ENCODE results near the gene TPPP2. TPM values are rescaled to one million over a fixed set of nuclear protein-coding genes. Genes with fewer than 3 reads are reported as not detected.
A peak's percentile ranks its signal among the peaks of the same experiment; 100 is the strongest.

Gene TPPP2
- total and polyA plus RNA-seq, 12 donors, result 0.22 to 1.1 (median 0.62) TPM; not detected in 6

GRCh38 chr14:21024585-21025370 is 5.2 kb upstream of the TPPP2 start, which contains the start of gene NDRG2:
NDRG2 (minus strand) TSS chr14:21025061; CDS start chr14:21023315, 1,746 bp downstream.
- peak within 1 kb of the TSS; percentile 43 to 93 (median 68) for H3K27ac ChIP-seq
- H3K36me3 ChIP-seq (replicated peaks in 1 of 2), result peaks cover 0 to 23% of the 10 kb centered on the region in 2 donors
- peaks cover 36 to 50% of the 10 kb centered on the region in 2 donors for H3K4me1 ChIP-seq (replicated peaks in 1 of 2)
- TF ChIP-seq CTCF (IDR thresholded peaks at IDR 0.05) (no peak), POLR2A (IDR thresholded peaks at IDR 0.05) (peak; percentile 37 to 63)
- H3K9me3 ChIP-seq (replicated peaks in 1 of 3), result no peaks in the 10 kb centered on the region
- peak within 1 kb of the TSS; percentile 64 to 71 (median 65) for H3K4me3 ChIP-seq
- 0 to 1% (median 0%) methylated on average over 33 to 72 of the region's 72 CpGs for WGBS, 4 donors
- intact Hi-C loops (cut with DNase I), result loop anchor here in 1 of 2 donors (5.0 kb wide), 1 partner anchor 68 kb away; no protein-coding TSS in a partner anchor
- peak; percentile 79 to 91 (median 86) for DNase-seq
- no peaks in the 10 kb centered on the region for H3K27me3 ChIP-seq

GRCh38 chr14:21025371-21026273 is 4.4 kb upstream of the TPPP2 start:
- Histone ChIP-seq H3K9me3 (replicated peaks in 1 of 3) (no peaks in the 10 kb centered on the region), H3K4me3 (peak overlapping the region; percentile 33 to 71 (median 50)), H3K36me3 (replicated peaks in 1 of 2) (peaks cover 0 to 14% of the 10 kb centered on the region in 2 donors), H3K4me1 (replicated peaks in 1 of 2) (peaks cover 36 to 49% of the 10 kb centered on the region in 2 donors), H3K27me3 (no peaks in the 10 kb centered on the region), H3K27ac (peak overlapping the region; percentile 43 to 93 (median 68))
- peak; percentile 47 to 87 (median 74) for DNase-seq
- 4 to 13% (median 8%) methylated on average over 15 to 58 of the region's 58 CpGs for WGBS, 4 donors
- intact Hi-C loops (cut with DNase I), result no loop called here
- TF ChIP-seq CTCF (IDR thresholded peaks at IDR 0.05) (no peak), POLR2A (IDR thresholded peaks at IDR 0.05) (no peak)

GRCh38 chr14:21026274-21026987 is 3.6 kb upstream of the TPPP2 start:
- intact Hi-C loops (cut with DNase I), result no loop called here
- H3K27me3 ChIP-seq, result no peaks in the 10 kb centered on the region
- peaks cover 0 to 6% of the 10 kb centered on the region in 2 donors for H3K36me3 ChIP-seq (replicated peaks in 1 of 2)
- WGBS, 4 donors, result 55 to 65% (median 63%) methylated on average over 5 to 7 of the region's 7 CpGs
- peak overlapping the region in 1 of 4 donors; percentile 71 for H3K4me3 ChIP-seq
- no peak for DNase-seq
- H3K4me1 ChIP-seq (replicated peaks in 1 of 2), result peaks cover 36 to 43% of the 10 kb centered on the region in 2 donors
- H3K27ac ChIP-seq, result peak overlapping the region; percentile 25 to 93 (median 68)
- H3K9me3 ChIP-seq (replicated peaks in 1 of 3), result no peaks in the 10 kb centered on the region
- TF ChIP-seq CTCF (IDR thresholded peaks at IDR 0.05) (no peak), POLR2A (IDR thresholded peaks at IDR 0.05) (peak in 1 of 2 donors; percentile 39)

All from adrenal gland (tissue), 12 donors.